HG03060 (cell line): ENCODE data around the gene DPF3.

ENCODE experiments used
- ATAC-seq: cut with Tn5 transposase; IDR thresholded peaks from one replicate; pipeline ENCODE4 v1.9.1; 2021; ENCODE audit warnings: low read depth, moderate number of reproducible peaks; ENCODE audit not compliant: unreplicated experiment

DPF3 gene

GRCh38 chr14:72589652-72590051 is 304.2 kb downstream of the DPF3 start:
- ATAC-seq = no peak

DNA sequence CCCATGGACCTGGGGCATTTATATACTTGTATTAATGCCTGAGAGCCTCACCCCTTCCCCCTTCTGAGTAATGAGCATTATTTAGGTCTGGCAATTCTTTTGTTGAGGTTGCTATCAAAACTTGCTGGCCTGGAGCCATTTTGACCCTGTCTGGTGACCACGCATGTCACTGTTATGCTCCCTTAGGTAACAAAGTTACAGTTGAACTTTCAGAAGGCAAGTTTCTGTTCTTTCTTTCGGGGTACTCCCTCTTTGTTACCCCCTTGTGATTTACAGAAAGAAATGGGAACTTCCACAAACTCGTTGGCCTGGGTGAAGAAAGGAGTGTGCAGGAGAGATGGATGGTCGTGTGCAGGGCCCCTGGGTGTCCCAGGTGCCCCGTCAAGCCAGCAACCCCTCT is 305.4 kb downstream of the DPF3 start:
- no peak for ATAC-seq

- no peak for ATAC-seq
These were observed 310.3 kb downstream of the DPF3 start for GRCh38 chr14:72583316-72584272.

GRCh38 chr14:72582582-72582981 is 311.3 kb downstream of the DPF3 start:
- ATAC-seq = no peak

GRCh38 chr14:72578514-72578913 is 315.4 kb downstream of the DPF3 start:
- no peak for ATAC-seq

- no peak for ATAC-seq
These were observed 316.4 kb downstream of the DPF3 start for GRCh38 chr14:72577521-72577920.

DNA sequence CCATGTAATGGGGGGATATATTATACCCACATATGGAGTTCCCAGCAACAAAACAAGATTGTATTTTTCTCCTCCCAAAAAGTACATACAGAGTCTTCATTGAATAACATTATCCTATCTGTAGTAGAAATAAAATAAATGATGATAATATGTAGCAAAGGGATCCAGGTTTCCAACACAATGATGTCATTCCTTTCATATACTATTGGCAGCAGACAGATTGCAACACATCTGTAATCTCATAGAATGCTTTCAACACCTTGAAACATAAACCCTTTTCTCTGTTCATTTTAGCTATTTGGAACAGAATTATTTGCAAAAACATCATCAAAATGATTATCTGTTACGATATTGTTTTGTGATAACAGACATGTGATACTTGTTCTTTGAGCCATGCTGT is 317.6 kb downstream of the DPF3 start:
- no peak for ATAC-seq

GRCh38 chr14:72574715-72575114 is 319.2 kb downstream of the DPF3 start:
- no peak for ATAC-seq

GRCh38 chr14:72573725-72574417 is 320.0 kb downstream of the DPF3 start:
- no peak for ATAC-seq
